ENCODE data around the gene CPA2.
A peak's percentile ranks its signal among the peaks of the same experiment; 100 is the strongest.
"Not testable (repeated sequence)": the region's sequence is repeated elsewhere in the genome, so short reads cannot be mapped to it uniquely, and the experiment has no call there.

Gene CPA2

DNA sequence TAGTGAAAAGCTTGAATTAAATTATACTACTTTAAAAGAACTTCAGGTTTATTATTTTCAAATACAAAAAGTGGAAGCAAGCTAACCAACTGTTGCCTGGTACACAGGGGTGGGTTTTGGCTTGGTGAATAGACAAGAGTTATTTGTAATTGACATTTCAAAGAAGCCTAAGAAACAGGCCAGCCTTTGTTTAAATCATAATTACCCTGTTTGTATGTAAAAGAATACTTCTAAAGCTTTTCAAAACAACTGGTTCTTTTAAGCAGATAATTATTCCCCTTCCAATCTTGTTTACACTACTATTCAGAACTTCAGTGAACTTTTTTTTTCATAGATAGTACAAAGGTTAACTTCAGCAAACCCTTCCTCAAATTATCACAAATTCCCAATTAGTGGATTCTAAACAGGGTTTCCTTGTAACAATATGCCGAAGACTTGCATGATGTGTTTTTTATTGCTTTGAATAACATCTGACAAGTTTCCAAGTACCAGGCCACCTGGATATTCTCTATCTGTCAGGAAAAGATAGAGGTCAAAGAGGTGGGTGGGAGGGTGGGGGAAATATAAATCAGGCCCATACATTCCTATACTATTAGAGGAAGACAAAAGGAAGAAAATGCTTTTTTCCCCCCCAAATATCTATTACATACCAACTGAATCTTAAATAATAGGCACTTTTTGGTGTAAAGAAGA lies 38.6 kb upstream of the CPA2 start:
- no peak overlapping the region for H3K9ac ChIP-seq (ENCODE audit: low read depth, low read length, poor library complexity)
- H2BK5ac ChIP-seq (ENCODE audit: low read length), result no peak overlapping the region
- H3K18ac ChIP-seq (ENCODE audit: low read length), result no peak overlapping the region
- no CpG with 5 or more reads among the region's 1 CpG for WGBS, 2 donors (ENCODE audit: extremely low coverage in 2 of 2, insufficient read length in 2 of 2, insufficient replicate concordance in 1 of 2)
- H3K14ac ChIP-seq (ENCODE audit: low read length), result no peak overlapping the region
- H3K27ac ChIP-seq (replicated peaks; ENCODE audit: low read length), result peak overlapping the region; percentile 94
- H2BK15ac ChIP-seq (ENCODE audit: low read length), result no peak overlapping the region
- no peak overlapping the region for H3K23ac ChIP-seq (ENCODE audit: low read depth, low read length, poor library complexity)
- DNase-seq (ENCODE audit: low spot score), result no peak
- H2AK5ac ChIP-seq (ENCODE audit: low read depth, low read length), result no peak overlapping the region
- H2BK120ac ChIP-seq (ENCODE audit: low read depth, low read length), result no peak overlapping the region
- no peaks in the 10 kb centered on the region for H3K79me1 ChIP-seq (ENCODE audit: low read depth, low read length)
- H3K9me3 ChIP-seq (replicated peaks in 1 of 2; ENCODE audit: control insufficient read depth in 2 of 2, insufficient read depth in 1 of 2, low read depth in 1 of 2, low read length in 2 of 2), result peaks cover 7 to 8% of the 10 kb centered on the region in 2 donors
- no peak overlapping the region for H4K91ac ChIP-seq (ENCODE audit: low read depth, low read length, poor library complexity)
- H3K4me1 ChIP-seq (ENCODE audit: control insufficient read depth in 2 of 2, insufficient read depth in 1 of 2, low read depth in 1 of 2, low read length in 2 of 2), result peaks cover 6 to 12% of the 10 kb centered on the region in 2 donors
- H3K27me3 ChIP-seq (ENCODE audit: control insufficient read depth in 3 of 3, insufficient read depth in 3 of 3, low read depth in 1 of 3, low read length in 3 of 3), result no peaks in the 10 kb centered on the region
- no peak overlapping the region for H4K8ac ChIP-seq (ENCODE audit: low read depth, low read length)
- H2AFZ ChIP-seq (ENCODE audit: low read length), result no peak overlapping the region
- no peak overlapping the region for H2BK12ac ChIP-seq (ENCODE audit: low read length)
- no peak overlapping the region for H3K4ac ChIP-seq (ENCODE audit: low read length)
- no peak overlapping the region for H3K4me3 ChIP-seq (ENCODE audit: low read length in 2 of 2)
- H3K4me2 ChIP-seq (ENCODE audit: insufficient read depth, low read length, poor library complexity, severe bottlenecking), result no peak overlapping the region
- peaks cover 0 to 2% of the 10 kb centered on the region in 2 donors for H3K36me3 ChIP-seq (replicated peaks in 1 of 2; ENCODE audit: control insufficient read depth in 2 of 2, insufficient read depth in 2 of 2, low read length in 2 of 2)

DNA sequence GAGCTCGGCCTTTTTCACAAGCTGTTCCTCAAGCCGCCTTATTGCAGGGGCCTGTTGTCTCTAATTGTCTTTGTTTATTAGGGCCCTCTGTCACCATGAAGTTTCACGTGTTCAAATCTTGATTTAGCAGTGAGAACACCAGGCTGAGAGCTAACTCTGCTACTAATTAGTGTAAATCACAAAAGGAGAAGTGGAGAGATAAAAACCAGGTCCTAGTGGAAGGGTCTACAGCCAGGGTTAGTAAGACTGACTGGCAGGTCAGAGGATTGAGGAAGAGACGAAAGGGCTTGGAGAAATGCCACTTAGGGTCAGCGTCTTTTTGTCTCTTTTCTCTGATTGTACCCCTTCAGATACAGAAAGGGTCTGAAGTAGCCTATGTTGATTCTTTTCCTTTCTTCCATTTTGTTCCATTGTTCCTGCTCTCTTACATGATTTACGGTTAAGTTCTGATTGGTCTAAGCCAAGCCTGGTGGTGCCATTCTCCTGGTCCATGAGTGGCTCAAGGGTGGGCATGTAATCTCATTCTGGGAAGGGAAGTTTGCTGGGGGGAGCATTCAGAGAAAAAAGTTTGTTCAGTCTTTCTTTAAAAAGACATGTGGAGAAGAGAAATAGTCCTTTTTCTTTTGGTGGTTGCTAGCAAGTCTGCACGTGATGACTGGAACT lies 37.7 kb upstream of the CPA2 start:
- H3K9ac ChIP-seq (ENCODE audit: low read depth, low read length, poor library complexity), result no peak overlapping the region
- H3K4ac ChIP-seq (ENCODE audit: low read length), result no peak overlapping the region
- no peak overlapping the region for H2BK5ac ChIP-seq (ENCODE audit: low read length)
- no peak overlapping the region for H3K4me2 ChIP-seq (ENCODE audit: insufficient read depth, low read length, poor library complexity, severe bottlenecking)
- no peak overlapping the region for H3K23ac ChIP-seq (ENCODE audit: low read depth, low read length, poor library complexity)
- no peak overlapping the region for H3K14ac ChIP-seq (ENCODE audit: low read length)
- DNase-seq (ENCODE audit: low spot score), result peak; percentile 53
- no peak overlapping the region for H4K8ac ChIP-seq (ENCODE audit: low read depth, low read length)
- peak overlapping the region; percentile 94 for H3K27ac ChIP-seq (replicated peaks; ENCODE audit: low read length)
- H3K36me3 ChIP-seq (replicated peaks in 1 of 2; ENCODE audit: control insufficient read depth in 2 of 2, insufficient read depth in 2 of 2, low read length in 2 of 2), result peaks cover 0 to 2% of the 10 kb centered on the region in 2 donors
- H4K91ac ChIP-seq (ENCODE audit: low read depth, low read length, poor library complexity), result no peak overlapping the region
- no peak overlapping the region for H3K4me3 ChIP-seq (ENCODE audit: low read length in 2 of 2)
- H3K9me3 ChIP-seq (replicated peaks in 1 of 2; ENCODE audit: control insufficient read depth in 2 of 2, insufficient read depth in 1 of 2, low read depth in 1 of 2, low read length in 2 of 2), result peaks cover 4 to 7% of the 10 kb centered on the region in 2 donors
- no peaks in the 10 kb centered on the region for H3K79me1 ChIP-seq (ENCODE audit: low read depth, low read length)
- H2AK5ac ChIP-seq (ENCODE audit: low read depth, low read length), result no peak overlapping the region
- H2BK120ac ChIP-seq (ENCODE audit: low read depth, low read length), result no peak overlapping the region
- peak overlapping the region; percentile 61 for H2AFZ ChIP-seq (ENCODE audit: low read length)
- no CpG with 5 or more reads among the region's 7 CpGs for WGBS, 2 donors (ENCODE audit: extremely low coverage in 2 of 2, insufficient read length in 2 of 2, insufficient replicate concordance in 1 of 2)
- no peak overlapping the region for H2BK15ac ChIP-seq (ENCODE audit: low read length)
- H3K27me3 ChIP-seq (ENCODE audit: control insufficient read depth in 3 of 3, insufficient read depth in 3 of 3, low read depth in 1 of 3, low read length in 3 of 3), result no peaks in the 10 kb centered on the region
- H2BK12ac ChIP-seq (ENCODE audit: low read length), result no peak overlapping the region
- H3K18ac ChIP-seq (ENCODE audit: low read length), result no peak overlapping the region
- H3K4me1 ChIP-seq (ENCODE audit: control insufficient read depth in 2 of 2, insufficient read depth in 1 of 2, low read depth in 1 of 2, low read length in 2 of 2), result peaks cover 6 to 12% of the 10 kb centered on the region in 2 donors

DNA sequence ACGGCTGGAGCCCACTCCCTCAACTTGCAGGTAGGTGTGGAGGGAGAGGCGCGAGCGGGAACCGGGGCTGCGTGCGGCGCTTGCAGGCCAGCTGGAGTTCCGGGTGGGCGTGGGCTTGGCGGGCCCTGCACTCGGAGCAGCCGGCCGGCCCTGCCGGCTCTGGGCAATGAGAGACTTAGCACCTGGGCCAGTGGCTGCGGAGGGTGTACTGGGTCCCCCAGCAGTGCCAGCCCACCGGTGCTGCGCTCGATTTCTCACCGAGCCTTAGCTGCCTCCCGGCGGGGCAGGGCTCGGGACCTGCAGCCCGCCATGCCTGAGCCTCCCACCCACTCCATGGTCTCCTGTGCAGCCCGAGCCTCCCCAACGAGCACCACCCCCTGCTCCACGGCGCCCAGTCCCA lies 36.7 kb upstream of the CPA2 start:
- not testable (repeated sequence) for H3K79me1 ChIP-seq (ENCODE audit: low read depth, low read length); H2BK120ac ChIP-seq (ENCODE audit: low read depth, low read length); H3K9me3 ChIP-seq (replicated peaks in 1 of 2; ENCODE audit: control insufficient read depth in 2 of 2, insufficient read depth in 1 of 2, low read depth in 1 of 2, low read length in 2 of 2); H2AFZ ChIP-seq (ENCODE audit: low read length); H3K23ac ChIP-seq (ENCODE audit: low read depth, low read length, poor library complexity); H3K14ac ChIP-seq (ENCODE audit: low read length); H2BK15ac ChIP-seq (ENCODE audit: low read length); H3K4me3 ChIP-seq (ENCODE audit: low read length in 2 of 2); H4K8ac ChIP-seq (ENCODE audit: low read depth, low read length); H3K36me3 ChIP-seq (replicated peaks in 1 of 2; ENCODE audit: control insufficient read depth in 2 of 2, insufficient read depth in 2 of 2, low read length in 2 of 2); H3K27me3 ChIP-seq (ENCODE audit: control insufficient read depth in 3 of 3, insufficient read depth in 3 of 3, low read depth in 1 of 3, low read length in 3 of 3); DNase-seq (ENCODE audit: low spot score); H3K4ac ChIP-seq (ENCODE audit: low read length); H2BK12ac ChIP-seq (ENCODE audit: low read length); H3K9ac ChIP-seq (ENCODE audit: low read depth, low read length, poor library complexity); H3K4me2 ChIP-seq (ENCODE audit: insufficient read depth, low read length, poor library complexity, severe bottlenecking)
- peak overlapping the region; percentile 92 for H3K18ac ChIP-seq (ENCODE audit: low read length)
- peak overlapping the region; percentile 73 for H2AK5ac ChIP-seq (ENCODE audit: low read depth, low read length)
- H3K4me1 ChIP-seq (ENCODE audit: control insufficient read depth in 2 of 2, insufficient read depth in 1 of 2, low read depth in 1 of 2, low read length in 2 of 2), result peaks cover 6 to 12% of the 10 kb centered on the region in 2 donors
- peak overlapping the region; percentile 72 for H2BK5ac ChIP-seq (ENCODE audit: low read length)
- no CpG with 5 or more reads among the region's 28 CpGs for WGBS, 2 donors (ENCODE audit: extremely low coverage in 2 of 2, insufficient read length in 2 of 2, insufficient replicate concordance in 1 of 2)
- H4K91ac ChIP-seq (ENCODE audit: low read depth, low read length, poor library complexity), result peak overlapping the region; percentile 82
- peak overlapping the region; percentile 94 for H3K27ac ChIP-seq (replicated peaks; ENCODE audit: low read length)

DNA sequence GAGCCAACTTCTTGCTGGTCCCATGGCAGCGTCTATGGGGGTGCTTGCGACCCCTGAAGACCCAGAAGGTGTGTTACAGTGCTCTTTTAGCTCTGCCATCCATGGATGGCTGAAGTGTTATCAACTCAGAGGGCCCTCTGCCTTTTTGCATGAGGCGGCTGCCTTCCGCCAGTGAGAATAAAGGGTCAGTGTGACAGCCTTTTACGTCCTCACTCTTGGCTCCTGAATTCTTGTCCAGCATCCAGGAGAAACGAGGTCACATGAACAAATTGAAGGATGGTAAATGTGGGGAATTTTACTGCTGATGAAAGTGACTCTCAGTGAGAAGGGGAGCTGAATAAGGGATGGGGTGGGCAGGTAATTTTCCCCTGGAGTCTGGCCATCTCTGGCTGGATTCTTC lies 34.9 kb upstream of the CPA2 start:
- DNase-seq (ENCODE audit: low spot score), result no peak
- H3K27me3 ChIP-seq (ENCODE audit: control insufficient read depth in 3 of 3, insufficient read depth in 3 of 3, low read depth in 1 of 3, low read length in 3 of 3), result no peaks in the 10 kb centered on the region
- peaks cover 2 to 4% of the 10 kb centered on the region in 2 donors for H3K9me3 ChIP-seq (replicated peaks in 1 of 2; ENCODE audit: control insufficient read depth in 2 of 2, insufficient read depth in 1 of 2, low read depth in 1 of 2, low read length in 2 of 2)
- no peak overlapping the region for H4K8ac ChIP-seq (ENCODE audit: low read depth, low read length)
- peak overlapping the region; percentile 86 for H2AK5ac ChIP-seq (ENCODE audit: low read depth, low read length)
- H3K27ac ChIP-seq (replicated peaks; ENCODE audit: low read length), result no peak overlapping the region
- no peak overlapping the region for H3K4me2 ChIP-seq (ENCODE audit: insufficient read depth, low read length, poor library complexity, severe bottlenecking)
- peak overlapping the region; percentile 4 for H3K18ac ChIP-seq (ENCODE audit: low read length)
- peaks cover 6 to 14% of the 10 kb centered on the region in 2 donors for H3K4me1 ChIP-seq (ENCODE audit: control insufficient read depth in 2 of 2, insufficient read depth in 1 of 2, low read depth in 1 of 2, low read length in 2 of 2)
- no peak overlapping the region for H3K23ac ChIP-seq (ENCODE audit: low read depth, low read length, poor library complexity)
- no peak overlapping the region for H3K9ac ChIP-seq (ENCODE audit: low read depth, low read length, poor library complexity)
- no peak overlapping the region for H2BK12ac ChIP-seq (ENCODE audit: low read length)
- no peak overlapping the region for H2BK120ac ChIP-seq (ENCODE audit: low read depth, low read length)
- no peak overlapping the region for H3K14ac ChIP-seq (ENCODE audit: low read length)
- WGBS, 2 donors (ENCODE audit: extremely low coverage in 2 of 2, insufficient read length in 2 of 2, insufficient replicate concordance in 1 of 2), result no CpG with 5 or more reads among the region's 6 CpGs
- no peak overlapping the region for H4K91ac ChIP-seq (ENCODE audit: low read depth, low read length, poor library complexity)
- H3K4me3 ChIP-seq (ENCODE audit: low read length in 2 of 2), result no peak overlapping the region
- peak overlapping the region; percentile 32 for H2AFZ ChIP-seq (ENCODE audit: low read length)
- peak overlapping the region; percentile 43 for H3K4ac ChIP-seq (ENCODE audit: low read length)
- H2BK15ac ChIP-seq (ENCODE audit: low read length), result peak overlapping the region; percentile 37
- H3K36me3 ChIP-seq (replicated peaks in 1 of 2; ENCODE audit: control insufficient read depth in 2 of 2, insufficient read depth in 2 of 2, low read length in 2 of 2), result peaks cover 0 to 2% of the 10 kb centered on the region in 2 donors
- H3K79me1 ChIP-seq (ENCODE audit: low read depth, low read length), result no peaks in the 10 kb centered on the region
- H2BK5ac ChIP-seq (ENCODE audit: low read length), result peak overlapping the region; percentile 43
